Type B pancreatic cell (in vitro differentiated cells): ENCODE measurements around the gene RAC3. TPM values are rescaled to one million over a fixed set of nuclear protein-coding genes. Genes with fewer than 3 reads are reported as not detected.

ENCODE experiments used
- DNase-seq: peaks from one replicate; pipeline ENCODE4 v3.0.0; 2021; ENCODE audit warnings: mixed read lengths; ENCODE audit not compliant: unreplicated experiment; ENCODE audit errors: extremely low spot score
- H3K27ac Mint-ChIP-seq: 2 replicates; pipeline ENCODE4 v1.8.0; 2021; ENCODE audit warnings: mild to moderate bottlenecking, mixed read lengths
- H3K27me3 Mint-ChIP-seq: 2 replicates; pipeline ENCODE4 v1.8.0; 2021; ENCODE audit warnings: mixed read lengths
- H3K36me3 Mint-ChIP-seq: 2 replicates; pipeline ENCODE4 v1.8.0; 2021; ENCODE audit warnings: mixed read lengths
- H3K4me1 Mint-ChIP-seq: one replicate; pipeline ENCODE4 v1.8.0; 2021; ENCODE audit warnings: mixed read lengths; ENCODE audit not compliant: unreplicated experiment
- H3K4me3 Mint-ChIP-seq: 2 replicates; pipeline ENCODE4 v1.8.0; 2021; ENCODE audit warnings: mild to moderate bottlenecking, mixed read lengths
- H3K9me3 Mint-ChIP-seq: 2 replicates; pipeline ENCODE4 v1.8.0; 2021; ENCODE audit warnings: mixed read lengths
- long read RNA-seq: library from polyadenylated mRNA; unstranded; transcript quantifications from one replicate; pipeline ENCODE4 v2.0.0, GENCODE V29; 2020
- total RNA-seq: library from RNA; stranded (reverse); gene quantifications from 2 replicates; pipeline ENCODE4 v1.2.1, GENCODE V29; 2021; ENCODE audit warnings: low replicate concordance
- TF ChIP-seq, protein P1 (sequence below): fragments of 200-600 bp; sonication (generic); conservative IDR thresholded peaks from 2 replicates; pipeline ENCODE4 v1.5.0; 2021; ENCODE audit warnings: antibody characterized with exemption, mild to moderate bottlenecking

RAC3 gene
- 41.7 and 51.7 TPM in 2 replicates for total RNA-seq
- long read RNA-seq: 0 reads

GRCh38 chr17:82031303-82031884, at the start of gene RAC3:
RAC3 (plus strand) TSS chr17:82031678; CDS start chr17:82031762, 84 bp downstream.
- H3K27ac Mint-ChIP-seq: peak within 1 kb of the TSS; percentile 74
- H3K36me3 Mint-ChIP-seq: peaks cover 5% of the 10 kb centered on the region
- H3K27me3 Mint-ChIP-seq: no peaks in the 10 kb centered on the region
- H3K9me3 Mint-ChIP-seq: no peaks in the 10 kb centered on the region
- peak within 1 kb of the TSS; percentile 88 for H3K4me3 Mint-ChIP-seq
- TF ChIP-seq, protein P1, sequence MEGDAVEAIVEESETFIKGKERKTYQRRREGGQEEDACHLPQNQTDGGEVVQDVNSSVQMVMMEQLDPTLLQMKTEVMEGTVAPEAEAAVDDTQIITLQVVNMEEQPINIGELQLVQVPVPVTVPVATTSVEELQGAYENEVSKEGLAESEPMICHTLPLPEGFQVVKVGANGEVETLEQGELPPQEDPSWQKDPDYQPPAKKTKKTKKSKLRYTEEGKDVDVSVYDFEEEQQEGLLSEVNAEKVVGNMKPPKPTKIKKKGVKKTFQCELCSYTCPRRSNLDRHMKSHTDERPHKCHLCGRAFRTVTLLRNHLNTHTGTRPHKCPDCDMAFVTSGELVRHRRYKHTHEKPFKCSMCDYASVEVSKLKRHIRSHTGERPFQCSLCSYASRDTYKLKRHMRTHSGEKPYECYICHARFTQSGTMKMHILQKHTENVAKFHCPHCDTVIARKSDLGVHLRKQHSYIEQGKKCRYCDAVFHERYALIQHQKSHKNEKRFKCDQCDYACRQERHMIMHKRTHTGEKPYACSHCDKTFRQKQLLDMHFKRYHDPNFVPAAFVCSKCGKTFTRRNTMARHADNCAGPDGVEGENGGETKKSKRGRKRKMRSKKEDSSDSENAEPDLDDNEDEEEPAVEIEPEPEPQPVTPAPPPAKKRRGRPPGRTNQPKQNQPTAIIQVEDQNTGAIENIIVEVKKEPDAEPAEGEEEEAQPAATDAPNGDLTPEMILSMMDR: no peak
- no peak for DNase-seq
- H3K4me1 Mint-ChIP-seq: peaks cover 11% of the 10 kb centered on the region

DNA sequence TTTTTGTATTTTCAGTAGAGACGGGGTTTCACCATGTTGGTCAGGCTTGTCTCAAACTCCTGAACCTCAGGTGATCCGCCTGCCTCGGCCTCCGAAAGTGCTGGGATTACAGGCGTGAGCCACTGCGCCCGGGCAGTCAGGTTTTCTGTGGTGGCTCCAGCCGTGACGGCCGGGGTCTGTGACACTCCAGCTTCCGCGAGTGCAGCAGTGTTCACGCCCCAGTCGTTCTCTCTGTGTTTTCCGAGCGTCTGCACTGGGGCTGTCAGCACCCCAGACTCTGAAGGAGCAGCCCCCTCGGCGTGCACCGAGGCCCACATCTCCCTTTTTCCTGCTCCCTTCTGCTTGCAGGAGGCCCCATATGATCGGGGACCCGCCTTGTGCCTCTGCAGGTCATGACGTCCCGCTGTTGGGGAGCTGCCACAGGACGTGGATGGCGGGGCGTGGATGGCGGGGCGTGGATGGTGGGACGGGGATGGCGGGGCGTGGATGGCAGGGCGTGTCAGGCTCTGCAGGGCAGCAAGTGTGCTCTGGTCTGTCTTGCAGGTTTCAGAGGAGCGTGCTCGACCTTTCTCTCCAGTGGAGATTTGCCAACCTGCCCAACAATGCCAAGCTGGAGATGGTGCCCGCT, 48.4 kb upstream of the RAC3 start:
- TF ChIP-seq, protein P1: no peak
- no peaks in the 10 kb centered on the region for H3K4me1 Mint-ChIP-seq
- H3K27ac Mint-ChIP-seq: no peak overlapping the region
- no peaks in the 10 kb centered on the region for H3K27me3 Mint-ChIP-seq
- no peak overlapping the region for H3K4me3 Mint-ChIP-seq
- H3K36me3 Mint-ChIP-seq: peaks cover 7% of the 10 kb centered on the region
- DNase-seq: no peak
- no peaks in the 10 kb centered on the region for H3K9me3 Mint-ChIP-seq

GRCh38 chr17:81983639-81984373, 47.7 kb upstream of the RAC3 start:
- TF ChIP-seq, protein P1: no peak
- H3K27me3 Mint-ChIP-seq: no peaks in the 10 kb centered on the region
- no peak for DNase-seq
- peaks cover 7% of the 10 kb centered on the region for H3K36me3 Mint-ChIP-seq
- no peaks in the 10 kb centered on the region for H3K4me1 Mint-ChIP-seq
- H3K9me3 Mint-ChIP-seq: no peaks in the 10 kb centered on the region
- no peak overlapping the region for H3K4me3 Mint-ChIP-seq
- no peak overlapping the region for H3K27ac Mint-ChIP-seq

DNA sequence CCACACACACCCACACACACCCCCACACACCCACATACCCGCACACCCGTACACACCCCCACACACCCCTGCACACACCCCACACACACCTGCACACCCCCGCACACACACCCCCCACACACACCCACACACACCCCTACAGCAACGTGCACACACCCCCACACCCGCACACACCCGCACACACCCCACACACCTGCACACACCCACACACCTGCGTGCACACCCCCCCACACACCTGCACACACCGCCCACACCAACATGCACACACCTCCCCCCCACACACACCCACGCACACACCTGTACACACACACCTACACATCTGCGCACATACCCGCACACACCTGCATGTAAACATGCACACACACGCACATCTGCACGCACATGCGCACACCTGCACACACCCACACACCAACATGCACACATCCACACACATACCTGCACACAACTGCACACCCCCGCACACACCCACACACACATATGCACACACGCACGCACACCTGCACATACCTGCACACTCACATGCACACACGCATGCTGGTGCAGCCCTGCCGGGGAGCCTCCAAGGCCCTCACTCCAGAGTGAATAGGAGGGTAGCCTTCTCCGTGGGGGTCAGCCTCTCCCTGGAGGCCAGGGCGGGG, 46.6 kb upstream of the RAC3 start:
- H3K27ac Mint-ChIP-seq: no peak overlapping the region
- no peak for DNase-seq
- H3K4me3 Mint-ChIP-seq: no peak overlapping the region
- no peaks in the 10 kb centered on the region for H3K27me3 Mint-ChIP-seq
- no peaks in the 10 kb centered on the region for H3K9me3 Mint-ChIP-seq
- TF ChIP-seq, protein P1: no peak
- H3K4me1 Mint-ChIP-seq: no peaks in the 10 kb centered on the region
- H3K36me3 Mint-ChIP-seq: peaks cover 7% of the 10 kb centered on the region

DNA sequence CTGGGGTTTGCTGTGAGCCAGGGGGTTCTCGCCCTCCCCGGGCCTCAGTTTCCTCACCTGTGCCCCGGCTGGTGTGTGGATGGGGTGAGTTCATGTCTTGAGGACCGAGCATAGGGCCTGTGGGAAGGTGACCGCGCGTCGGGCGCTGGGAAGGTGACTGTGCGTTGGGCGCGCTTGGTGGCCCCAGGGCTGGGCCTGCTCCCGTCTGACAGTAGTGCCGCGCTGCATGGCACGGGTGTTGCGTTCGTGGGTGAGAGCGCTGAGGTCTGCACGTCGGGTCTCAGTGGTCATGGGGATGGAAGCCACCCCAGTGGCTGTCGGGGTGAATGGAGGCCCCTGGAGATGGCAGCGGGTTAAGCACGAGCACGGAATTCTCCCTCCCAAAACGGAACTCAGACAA, 44.9 kb upstream of the RAC3 start:
- Mint-ChIP-seq H3K9me3 (no peaks in the 10 kb centered on the region), H3K4me3 (no peak overlapping the region), H3K27ac (no peak overlapping the region), H3K27me3 (no peaks in the 10 kb centered on the region), H3K4me1 (no peaks in the 10 kb centered on the region), H3K36me3 (peaks cover 9% of the 10 kb centered on the region)
- TF ChIP-seq, protein P1: no peak
- no peak for DNase-seq
